Peyer's patch (tissue), 4 donors: Measurements from ENCODE around the gene HMGN2. TPM values are rescaled to one million over a fixed set of nuclear protein-coding genes. Genes with fewer than 3 reads are reported as not detected.
"Not testable (repeated sequence)": the region's sequence is repeated elsewhere in the genome, so short reads cannot be mapped to it uniquely, and the experiment has no call there.

ENCODE experiments used
- DNase-seq, 3 donors: peaks; one replicate each; pipeline ENCODE4 v3.0.0-alpha.2; 2017 to 2019
- H3K27ac ChIP-seq, 4 donors: fragments of 200-600 bp; sonication (generic); one replicate each; pipeline ENCODE4 v1.5.1; 2016 to 2019
- H3K27me3 ChIP-seq, 2 donors: fragments of 200-600 bp; sonication (generic); one replicate each; pipeline ENCODE4 v1.5.1; 2019
- H3K36me3 ChIP-seq, 3 donors: fragments of 200-600 bp; sonication (generic); one replicate each; pipeline ENCODE4 v1.5.1; 2016 to 2019
- H3K4me1 ChIP-seq, 4 donors: fragments of 200-600 bp; sonication (generic); one replicate each; pipeline ENCODE4 v1.5.1; 2016 to 2019
- H3K4me3 ChIP-seq, 4 donors: fragments of 200-600 bp; sonication (generic); 1 replicate in 3 of 4; 2 replicates in 1 of 4; pipeline ENCODE4 v1.5.1; 2016 to 2019; ENCODE audit warnings: mild to moderate bottlenecking in 1 of 4
- H3K9me3 ChIP-seq, 4 donors: fragments of 200-600 bp; sonication (generic); one replicate each; pipeline ENCODE4 v1.5.1; 2016 to 2019; ENCODE audit warnings: mild to moderate bottlenecking in 1 of 4
- CTCF ChIP-seq, 6 experiments: fragments of 450-650 bp in 4 of 6; fragments of 200-600 bp in 2 of 6; sonication (generic) in 1 of 6; IDR thresholded peaks; one replicate each; pipeline ENCODE4 v1.5.1; 2017 to 2019; ENCODE audit warnings: antibody characterized with exemption in 6 of 6, mild to moderate bottlenecking in 3 of 6, moderate library complexity in 1 of 6
- POLR2A ChIP-seq, 2 donors: fragments of 450-650 bp; IDR thresholded peaks; one replicate each; pipeline ENCODE4 v1.5.1; 2017; ENCODE audit warnings: antibody characterized with exemption in 2 of 2, mild to moderate bottlenecking in 2 of 2, moderate library complexity in 2 of 2
- total RNA-seq, 4 donors: library from RNA; depleted of rRNA; stranded (reverse); fragments of >200 nt; gene quantifications; one replicate each; pipeline ENCODE4 v1.1.0, GENCODE V29; 2016

Gene HMGN2
- total RNA-seq, 4 donors from 2014 or later, result 127 to 230 (median 147) TPM

- Histone ChIP-seq H3K4me1 (peaks cover 0 to 11% (median 3%) of the 10 kb centered on the region in 4 donors), H3K4me3 (peak overlapping the region; percentile 55 to 84 (median 80)), H3K36me3 (no peaks in the 10 kb centered on the region), H3K9me3 (no peaks in the 10 kb centered on the region), H3K27ac (peak overlapping the region; percentile 91 to 99 (median 94)), H3K27me3 (no peaks in the 10 kb centered on the region)
- peak; percentile 85 to 97 (median 95) for DNase-seq
- TF ChIP-seq POLR2A (IDR thresholded peaks at IDR 0.05) (peak in 1 of 2 donors; percentile 28), CTCF (IDR thresholded peaks at IDR 0.05) (no peak)
Measured at GRCh38 chr1:26500488-26501175, 28.4 kb downstream of the HMGN2 start.

GRCh38 chr1:26510711-26511110 lies 38.5 kb downstream of the HMGN2 start:
- H3K9me3 ChIP-seq, H3K36me3 ChIP-seq, DNase-seq, H3K27ac ChIP-seq, H3K4me3 ChIP-seq, H3K4me1 ChIP-seq, H3K27me3 ChIP-seq: not testable (repeated sequence)

- not testable (repeated sequence) for H3K27ac ChIP-seq, H3K27me3 ChIP-seq, H3K4me3 ChIP-seq, H3K36me3 ChIP-seq, H3K9me3 ChIP-seq, DNase-seq, H3K4me1 ChIP-seq
Measured at GRCh38 chr1:26515836-26516235, 43.6 kb downstream of the HMGN2 start.

- TF ChIP-seq POLR2A (IDR thresholded peaks at IDR 0.05) (no peak), CTCF (IDR thresholded peaks at IDR 0.05) (no peak)
Measured at GRCh38 chr1:26516987-26517765, 44.9 kb downstream of the HMGN2 start.

GRCh38 chr1:26517766-26518049 lies 45.5 kb downstream of the HMGN2 start:
- DNase-seq, result no peak
- no peak overlapping the region for H3K4me3 ChIP-seq
- no peak for TF ChIP-seq CTCF (IDR thresholded peaks at IDR 0.05)
- TF ChIP-seq POLR2A (IDR thresholded peaks at IDR 0.05), result no peak
- H3K27ac ChIP-seq, result no peak overlapping the region
- H3K36me3 ChIP-seq, result no peaks in the 10 kb centered on the region
- no peaks in the 10 kb centered on the region for H3K27me3 ChIP-seq
- H3K9me3 ChIP-seq, result no peaks in the 10 kb centered on the region
- H3K4me1 ChIP-seq, result no peaks in the 10 kb centered on the region

More at GRCh38 chr1:26516987-26517765, 44.9 kb downstream of the HMGN2 start:
- Histone ChIP-seq H3K4me3 (no peak overlapping the region), H3K36me3 (no peaks in the 10 kb centered on the region), H3K4me1 (no peaks in the 10 kb centered on the region), H3K27me3 (no peaks in the 10 kb centered on the region), H3K27ac (no peak overlapping the region), H3K9me3 (no peaks in the 10 kb centered on the region)
- no peak for DNase-seq

GRCh38 chr1:26518355-26518754 lies 46.1 kb downstream of the HMGN2 start:
- DNase-seq, result no peak

More at GRCh38 chr1:26518355-26518754, 46.1 kb downstream of the HMGN2 start:
- Histone ChIP-seq H3K4me3 (no peak overlapping the region), H3K9me3 (no peaks in the 10 kb centered on the region), H3K36me3 (no peaks in the 10 kb centered on the region), H3K4me1 (no peaks in the 10 kb centered on the region), H3K27ac (no peak overlapping the region), H3K27me3 (no peaks in the 10 kb centered on the region)
- TF ChIP-seq POLR2A (IDR thresholded peaks at IDR 0.05), result no peak
- TF ChIP-seq CTCF (IDR thresholded peaks at IDR 0.05), result no peak
